ENCODE results near the gene MLLT10. TPM values are rescaled to one million over a fixed set of nuclear protein-coding genes. Genes with fewer than 3 reads are reported as not detected.

MLLT10 gene
- total RNA-seq, 2 donors from 2014 or later: 55.8 to 62.9 TPM

- Mint-ChIP-seq H3K27ac (peak overlapping the region; percentile 75), H3K4me1 (peaks cover 50% of the 10 kb centered on the region), H3K9me3 (no peaks in the 10 kb centered on the region), H3K4me3 (no peak overlapping the region), H3K27me3 (ENCODE audit: insufficient read depth) (no peaks in the 10 kb centered on the region), H3K36me3 (ENCODE audit: low read depth) (peaks cover 37% of the 10 kb centered on the region)
- Histone ChIP-seq H3K4me1 (ENCODE audit: control insufficient read depth, insufficient read depth, low read length) (peaks cover 27% of the 10 kb centered on the region), H3K36me3 (ENCODE audit: control insufficient read depth, insufficient read depth, low read length) (peaks cover 65% of the 10 kb centered on the region), H3K27me3 (ENCODE audit: control insufficient read depth, insufficient read depth, low read length, poor library complexity, severe bottlenecking) (no peaks in the 10 kb centered on the region), H3K9me3 (ENCODE audit: control insufficient read depth, low read length) (no peaks in the 10 kb centered on the region), H3K27ac (ENCODE audit: low read depth, low read length) (no peak overlapping the region), H3K9ac (ENCODE audit: extremely low read depth, low read length, poor library complexity, severe bottlenecking) (no peak overlapping the region), H3K4me3 (ENCODE audit: low read length) (no peak overlapping the region)
- TF ChIP-seq, protein P1, sequence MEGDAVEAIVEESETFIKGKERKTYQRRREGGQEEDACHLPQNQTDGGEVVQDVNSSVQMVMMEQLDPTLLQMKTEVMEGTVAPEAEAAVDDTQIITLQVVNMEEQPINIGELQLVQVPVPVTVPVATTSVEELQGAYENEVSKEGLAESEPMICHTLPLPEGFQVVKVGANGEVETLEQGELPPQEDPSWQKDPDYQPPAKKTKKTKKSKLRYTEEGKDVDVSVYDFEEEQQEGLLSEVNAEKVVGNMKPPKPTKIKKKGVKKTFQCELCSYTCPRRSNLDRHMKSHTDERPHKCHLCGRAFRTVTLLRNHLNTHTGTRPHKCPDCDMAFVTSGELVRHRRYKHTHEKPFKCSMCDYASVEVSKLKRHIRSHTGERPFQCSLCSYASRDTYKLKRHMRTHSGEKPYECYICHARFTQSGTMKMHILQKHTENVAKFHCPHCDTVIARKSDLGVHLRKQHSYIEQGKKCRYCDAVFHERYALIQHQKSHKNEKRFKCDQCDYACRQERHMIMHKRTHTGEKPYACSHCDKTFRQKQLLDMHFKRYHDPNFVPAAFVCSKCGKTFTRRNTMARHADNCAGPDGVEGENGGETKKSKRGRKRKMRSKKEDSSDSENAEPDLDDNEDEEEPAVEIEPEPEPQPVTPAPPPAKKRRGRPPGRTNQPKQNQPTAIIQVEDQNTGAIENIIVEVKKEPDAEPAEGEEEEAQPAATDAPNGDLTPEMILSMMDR (conservative IDR thresholded peaks at IDR 0.05): peak; percentile 96
- WGBS, 2 experiments (ENCODE audit: insufficient coverage in 1 of 2, insufficient read length in 1 of 2): 23 to 26% methylated on average over 7 to 10 of the region's 10 CpGs
- peak; percentile 91 for DNase-seq
Measured at GRCh38 chr10:21732067-21732772, 198.2 kb downstream of the MLLT10 start.

DNA sequence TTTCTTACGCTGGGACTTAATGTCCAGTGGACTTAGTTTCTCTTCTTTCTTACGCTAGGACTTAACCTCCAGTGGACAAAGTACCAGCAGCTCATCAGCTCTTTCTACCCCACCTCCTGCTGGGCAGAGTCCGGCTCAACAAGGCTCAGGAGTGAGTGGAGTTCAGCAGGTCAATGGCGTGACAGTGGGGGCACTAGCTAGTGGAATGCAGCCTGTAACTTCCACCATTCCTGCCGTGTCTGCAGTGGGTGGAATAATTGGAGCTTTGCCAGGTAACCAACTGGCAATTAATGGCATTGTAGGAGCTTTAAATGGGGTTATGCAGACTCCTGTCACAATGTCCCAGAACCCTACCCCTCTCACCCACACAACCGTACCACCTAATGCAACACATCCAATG is 199.7 kb downstream of the MLLT10 start:
- Mint-ChIP-seq H3K4me1 (peaks cover 37% of the 10 kb centered on the region), H3K27ac (no peak overlapping the region), H3K9me3 (no peaks in the 10 kb centered on the region), H3K36me3 (ENCODE audit: low read depth) (peaks cover 41% of the 10 kb centered on the region), H3K27me3 (ENCODE audit: insufficient read depth) (no peaks in the 10 kb centered on the region), H3K4me3 (no peak overlapping the region)
- peaks cover 66% of the 10 kb centered on the region for H3K36me3 ChIP-seq (ENCODE audit: control insufficient read depth, insufficient read depth, low read length)
- no peaks in the 10 kb centered on the region for H3K27me3 ChIP-seq (ENCODE audit: control insufficient read depth, insufficient read depth, low read length, poor library complexity, severe bottlenecking)
- H3K4me3 ChIP-seq (ENCODE audit: low read length): no peak overlapping the region
- DNase-seq: peak; percentile 46
- WGBS, 2 experiments (ENCODE audit: insufficient coverage in 1 of 2, insufficient read length in 1 of 2): 58 to 89% methylated on average over 3 to 6 of the region's 6 CpGs
- no peak overlapping the region for H3K27ac ChIP-seq (ENCODE audit: low read depth, low read length)
- no peak overlapping the region for H3K9ac ChIP-seq (ENCODE audit: extremely low read depth, low read length, poor library complexity, severe bottlenecking)
- peaks cover 21% of the 10 kb centered on the region for H3K4me1 ChIP-seq (ENCODE audit: control insufficient read depth, insufficient read depth, low read length)
- H3K9me3 ChIP-seq (ENCODE audit: control insufficient read depth, low read length): no peaks in the 10 kb centered on the region
- TF ChIP-seq, protein P1 (conservative IDR thresholded peaks at IDR 0.05): no peak

DNA sequence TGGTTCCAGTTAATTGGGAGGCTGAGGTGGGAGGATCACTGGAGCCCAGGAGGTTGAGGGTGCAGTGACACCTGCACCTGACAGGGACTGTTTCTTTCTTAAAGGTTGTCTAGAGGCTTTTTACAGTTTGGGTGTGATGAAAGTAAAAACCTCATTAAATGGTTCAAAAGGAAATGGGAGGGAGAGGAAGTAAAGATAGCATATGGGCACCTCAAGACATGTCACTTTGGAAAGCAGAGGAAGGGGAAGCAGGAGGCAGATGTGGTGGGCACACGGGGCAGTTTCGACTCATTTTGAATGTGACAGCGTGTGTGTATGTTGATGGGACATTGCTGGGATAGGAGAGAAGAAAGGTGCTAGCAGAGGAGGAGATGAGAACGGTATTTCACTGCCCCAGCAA is 203.1 kb downstream of the MLLT10 start:
- Histone ChIP-seq H3K9ac (ENCODE audit: extremely low read depth, low read length, poor library complexity, severe bottlenecking) (no peak overlapping the region), H3K4me3 (ENCODE audit: low read length) (no peak overlapping the region), H3K9me3 (ENCODE audit: control insufficient read depth, low read length) (no peaks in the 10 kb centered on the region), H3K4me1 (ENCODE audit: control insufficient read depth, insufficient read depth, low read length) (peaks cover 5% of the 10 kb centered on the region), H3K36me3 (ENCODE audit: control insufficient read depth, insufficient read depth, low read length) (peaks cover 92% of the 10 kb centered on the region), H3K27ac (ENCODE audit: low read depth, low read length) (no peak overlapping the region), H3K27me3 (ENCODE audit: control insufficient read depth, insufficient read depth, low read length, poor library complexity, severe bottlenecking) (no peaks in the 10 kb centered on the region)
- Mint-ChIP-seq H3K9me3 (no peaks in the 10 kb centered on the region), H3K4me3 (no peak overlapping the region), H3K4me1 (peaks cover 18% of the 10 kb centered on the region), H3K27ac (no peak overlapping the region), H3K36me3 (ENCODE audit: low read depth) (peaks cover 53% of the 10 kb centered on the region), H3K27me3 (ENCODE audit: insufficient read depth) (no peaks in the 10 kb centered on the region)
- DNase-seq: no peak
- WGBS, 2 experiments (ENCODE audit: insufficient coverage in 1 of 2, insufficient read length in 1 of 2): 93 to 94% methylated on average over 4 of the region's 4 CpGs
- TF ChIP-seq, protein P1 (conservative IDR thresholded peaks at IDR 0.05): no peak
